Neural progenitor cell (in vitro differentiated cells): ENCODE data around the gene F9. TPM values are rescaled to one million over a fixed set of nuclear protein-coding genes. Genes with fewer than 3 reads are reported as not detected.

Source experiments
- DNase-seq: peaks from one replicate; pipeline ENCODE4 v3.0.0-alpha.2; 2016; ENCODE audit warnings: low spot score
- H2AFZ ChIP-seq: fragments of 200-600 bp; sonication (generic); replicated peaks from 2 replicates; pipeline ENCODE4 v1.6.1; 2016; ENCODE audit warnings: antibody characterized with exemption
- H3F3A ChIP-seq: fragments of 200-600 bp; sonication (generic); 2 replicates; pipeline ENCODE4 v1.6.1; 2016; ENCODE audit warnings: antibody characterized with exemption, low read depth
- H3K27ac ChIP-seq: fragments of 200-600 bp; sonication (generic); 2 replicates; pipeline ENCODE4 v1.5.1; 2016; ENCODE audit warnings: mild to moderate bottlenecking
- H3K27me3 ChIP-seq: fragments of 200-600 bp; sonication (generic); 2 replicates; pipeline ENCODE4 v1.6.1; 2016; ENCODE audit warnings: mild to moderate bottlenecking, moderate library complexity
- H3K36me3 ChIP-seq: fragments of 200-600 bp; sonication (generic); 2 replicates; pipeline ENCODE4 v1.5.1; 2016
- H3K4me1 ChIP-seq: fragments of 200-600 bp; sonication (generic); 2 replicates; pipeline ENCODE4 v1.6.1; 2016; ENCODE audit warnings: mixed run types
- H3K4me2 ChIP-seq: fragments of 200-600 bp; sonication (generic); 2 replicates; pipeline ENCODE4 v1.6.1; 2016
- H3K4me3 ChIP-seq: fragments of 200-600 bp; sonication (generic); 2 replicates; pipeline ENCODE4 v1.5.1; 2016
- H3K79me2 ChIP-seq: fragments of 200-600 bp; sonication (generic); 2 replicates; pipeline ENCODE4 v1.6.1; 2016; ENCODE audit warnings: low read depth
- H3K9ac ChIP-seq: fragments of 200-600 bp; sonication (generic); 2 replicates; pipeline ENCODE4 v1.6.1; 2016
- H3K9me3 ChIP-seq: fragments of 200-600 bp; sonication (generic); 2 replicates; pipeline ENCODE4 v1.5.1; 2016; ENCODE audit warnings: low read depth
- H4K20me1 ChIP-seq: fragments of 200-600 bp; sonication (generic); 2 replicates; pipeline ENCODE4 v1.6.1; 2016; ENCODE audit warnings: low read depth
- H3K27ac Mint-ChIP-seq: 3 replicates; pipeline ENCODE4 v1.8.0; 2021; ENCODE audit warnings: mixed read lengths
- H3K27me3 Mint-ChIP-seq: 2 replicates; pipeline ENCODE4 v1.8.0; 2022; ENCODE audit warnings: low read depth, mild to moderate bottlenecking, inconsistent platforms, moderate library complexity, mixed read lengths; ENCODE audit not compliant: insufficient read depth
- H3K36me3 Mint-ChIP-seq: 3 replicates; pipeline ENCODE4 v1.8.0; 2021; ENCODE audit warnings: mixed read lengths
- H3K4me1 Mint-ChIP-seq: 3 replicates; pipeline ENCODE4 v1.8.0; 2021; ENCODE audit warnings: mixed read lengths
- H3K4me3 Mint-ChIP-seq: 3 replicates; pipeline ENCODE4 v1.8.0; 2021; ENCODE audit warnings: mild to moderate bottlenecking, moderate library complexity, mixed read lengths
- H3K9me3 Mint-ChIP-seq: 3 replicates; pipeline ENCODE4 v1.8.0; 2020; ENCODE audit warnings: mixed read lengths
- CTCF ChIP-seq: fragments of 200-600 bp; sonication (generic); IDR thresholded peaks from 2 replicates; pipeline ENCODE4 v1.5.1; 2017; ENCODE audit warnings: antibody characterized with exemption, mild to moderate bottlenecking
- EZH2 ChIP-seq: fragments of 200-600 bp; sonication (generic); IDR thresholded peaks from 2 replicates; pipeline ENCODE4 v1.6.1; 2017; ENCODE audit warnings: antibody characterized with exemption, mild to moderate bottlenecking, moderate library complexity
- EZH2phosphoT487 ChIP-seq: fragments of 200-600 bp; sonication (generic); IDR thresholded peaks from 2 replicates; pipeline ENCODE4 v1.6.1; 2017; ENCODE audit warnings: antibody characterized with exemption
- total RNA-seq: library from RNA; depleted of rRNA; stranded (reverse); fragments of >200 nt; gene quantifications from 2 replicates; pipeline ENCODE4 v1.2.3, GENCODE V29; 2015; ENCODE audit warnings: low replicate concordance

The F9 gene
- total RNA-seq, 1 donor from 2014 or later: not detected

- no peaks in the 10 kb centered on the region for H3K9me3 Mint-ChIP-seq
- no peak overlapping the region for H3K27ac ChIP-seq
These were observed 36.4 kb downstream of the F9 start for GRCh38 chrX:139566981-139567380.

GRCh38 chrX:139581068-139581467 lies 50.5 kb downstream of the F9 start:
- DNase-seq: no peak

More at GRCh38 chrX:139566981-139567380, 36.4 kb downstream of the F9 start:
- H3K9ac ChIP-seq: no peak overlapping the region
- peaks cover 3% of the 10 kb centered on the region for H3K27me3 Mint-ChIP-seq
- no peaks in the 10 kb centered on the region for H3K27me3 ChIP-seq
- H3K4me3 Mint-ChIP-seq: no peak overlapping the region
- DNase-seq: no peak
- TF ChIP-seq EZH2phosphoT487 (no peak), CTCF (no peak), EZH2 (no peak)
- H3F3A ChIP-seq: no peaks in the 10 kb centered on the region
- no peak overlapping the region for H2AFZ ChIP-seq
- no peaks in the 10 kb centered on the region for H3K36me3 Mint-ChIP-seq
- no peaks in the 10 kb centered on the region for H4K20me1 ChIP-seq
- H3K9me3 ChIP-seq: peaks cover 6% of the 10 kb centered on the region
- no peaks in the 10 kb centered on the region for H3K4me1 ChIP-seq
- H3K27ac Mint-ChIP-seq: no peak overlapping the region
- H3K36me3 ChIP-seq: no peaks in the 10 kb centered on the region
- peaks cover 4% of the 10 kb centered on the region for H3K4me1 Mint-ChIP-seq
- H3K4me3 ChIP-seq: no peak overlapping the region
- H3K79me2 ChIP-seq: no peaks in the 10 kb centered on the region
- no peak overlapping the region for H3K4me2 ChIP-seq

GRCh38 chrX:139585613-139586012 lies 55.1 kb downstream of the F9 start:
- no peaks in the 10 kb centered on the region for H3K4me1 ChIP-seq
- H4K20me1 ChIP-seq: no peaks in the 10 kb centered on the region
- H3K9ac ChIP-seq: no peak overlapping the region
- H2AFZ ChIP-seq: no peak overlapping the region
- no peaks in the 10 kb centered on the region for H3K79me2 ChIP-seq
- no peak for DNase-seq
- Mint-ChIP-seq H3K27ac (no peak overlapping the region), H3K9me3 (no peaks in the 10 kb centered on the region), H3K4me1 (no peaks in the 10 kb centered on the region), H3K36me3 (no peaks in the 10 kb centered on the region), H3K4me3 (no peak overlapping the region), H3K27me3 (no peaks in the 10 kb centered on the region)
- H3F3A ChIP-seq: no peaks in the 10 kb centered on the region
- peaks cover 4% of the 10 kb centered on the region for H3K9me3 ChIP-seq
- H3K27me3 ChIP-seq: no peaks in the 10 kb centered on the region
- no peaks in the 10 kb centered on the region for H3K36me3 ChIP-seq
- H3K4me2 ChIP-seq: no peak overlapping the region
- H3K4me3 ChIP-seq: no peak overlapping the region
- no peak overlapping the region for H3K27ac ChIP-seq
- TF ChIP-seq EZH2 (no peak), EZH2phosphoT487 (no peak), CTCF (no peak)

More at GRCh38 chrX:139581068-139581467, 50.5 kb downstream of the F9 start:
- H3K4me1 ChIP-seq: no peaks in the 10 kb centered on the region
- H4K20me1 ChIP-seq: no peaks in the 10 kb centered on the region
- H3F3A ChIP-seq: no peaks in the 10 kb centered on the region
- H2AFZ ChIP-seq: no peak overlapping the region
- no peaks in the 10 kb centered on the region for H3K79me2 ChIP-seq
- Mint-ChIP-seq H3K27me3 (no peaks in the 10 kb centered on the region), H3K36me3 (no peaks in the 10 kb centered on the region), H3K27ac (no peak overlapping the region), H3K4me1 (no peaks in the 10 kb centered on the region), H3K9me3 (no peaks in the 10 kb centered on the region), H3K4me3 (no peak overlapping the region)
- H3K4me3 ChIP-seq: no peak overlapping the region
- H3K27me3 ChIP-seq: no peaks in the 10 kb centered on the region
- H3K9me3 ChIP-seq: peaks cover 7% of the 10 kb centered on the region
- H3K9ac ChIP-seq: no peak overlapping the region
- H3K36me3 ChIP-seq: no peaks in the 10 kb centered on the region
- no peak overlapping the region for H3K27ac ChIP-seq
- H3K4me2 ChIP-seq: no peak overlapping the region
- no peak for TF ChIP-seq EZH2phosphoT487
- TF ChIP-seq CTCF: no peak
- no peak for TF ChIP-seq EZH2
